GM13976 (cell line): Measurements from ENCODE around the gene SMAD7.

Experiments
- DNase-seq: peaks from one replicate; pipeline ENCODE4 v3.0.0; 2012; ENCODE audit warnings: low spot score
- in situ Hi-C: fragments of 300-500 bp; cut with MboI; formaldehyde crosslinking; loops from one replicate; pipeline ENCODE4 v1.12.0; 2022; ENCODE audit warnings: low sequenced_read_pairs, mixed read lengths, inconsistent platforms; ENCODE audit not compliant: unreplicated experiment
- TF ChIP-seq, protein P1 (sequence below): IDR thresholded peaks from 2 replicates; pipeline ENCODE4 v1.5.1; 2012; ENCODE audit warnings: borderline replicate concordance, mild to moderate bottlenecking; ENCODE audit not compliant: insufficient read depth; ENCODE audit errors: extremely low read depth, missing control alignments, control extremely low read depth

Gene SMAD7

DNA sequence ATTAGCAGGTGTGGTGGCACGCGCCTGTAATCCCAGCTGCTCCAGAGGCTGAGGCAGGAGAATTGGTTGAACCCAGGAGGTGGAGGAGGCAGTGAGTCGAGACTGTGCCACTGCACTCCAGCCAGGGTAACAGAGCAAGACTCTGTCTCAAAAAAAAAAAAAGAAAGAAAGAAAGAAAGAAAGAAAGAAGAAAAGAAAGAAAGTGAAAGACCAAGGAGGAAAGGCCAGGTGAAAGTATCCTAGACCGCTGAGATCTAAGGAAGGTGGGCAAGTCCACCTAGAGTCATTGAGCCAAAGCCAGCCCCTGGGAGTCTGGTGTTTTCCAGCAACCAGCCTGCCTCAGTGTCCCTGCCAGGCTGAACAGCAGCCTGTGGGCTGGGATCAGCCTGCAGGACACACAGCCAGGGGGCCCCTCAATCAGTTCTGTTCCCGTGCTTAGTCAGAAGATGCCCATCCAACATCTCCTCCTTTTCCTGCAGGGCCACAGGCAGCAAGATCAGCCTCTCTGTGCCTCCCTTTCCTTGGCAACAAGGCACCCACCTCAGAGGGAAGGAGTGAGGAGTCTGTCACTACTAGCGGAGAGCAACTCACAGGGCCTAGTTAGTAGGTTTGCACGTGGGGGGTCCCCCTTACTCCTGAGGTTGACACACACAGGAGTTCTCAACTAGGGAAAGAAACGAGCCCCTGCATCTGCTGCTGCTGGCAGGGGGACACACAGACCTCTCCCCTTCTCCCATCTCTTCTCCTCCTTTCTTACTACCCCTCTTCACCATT, 64.1 kb downstream of the SMAD7 start:
- in situ Hi-C loops: loop anchor here (25.0 kb wide), 1 partner anchor 101 kb away; no protein-coding TSS in a partner anchor
- DNase-seq: no peak
- TF ChIP-seq, protein P1, sequence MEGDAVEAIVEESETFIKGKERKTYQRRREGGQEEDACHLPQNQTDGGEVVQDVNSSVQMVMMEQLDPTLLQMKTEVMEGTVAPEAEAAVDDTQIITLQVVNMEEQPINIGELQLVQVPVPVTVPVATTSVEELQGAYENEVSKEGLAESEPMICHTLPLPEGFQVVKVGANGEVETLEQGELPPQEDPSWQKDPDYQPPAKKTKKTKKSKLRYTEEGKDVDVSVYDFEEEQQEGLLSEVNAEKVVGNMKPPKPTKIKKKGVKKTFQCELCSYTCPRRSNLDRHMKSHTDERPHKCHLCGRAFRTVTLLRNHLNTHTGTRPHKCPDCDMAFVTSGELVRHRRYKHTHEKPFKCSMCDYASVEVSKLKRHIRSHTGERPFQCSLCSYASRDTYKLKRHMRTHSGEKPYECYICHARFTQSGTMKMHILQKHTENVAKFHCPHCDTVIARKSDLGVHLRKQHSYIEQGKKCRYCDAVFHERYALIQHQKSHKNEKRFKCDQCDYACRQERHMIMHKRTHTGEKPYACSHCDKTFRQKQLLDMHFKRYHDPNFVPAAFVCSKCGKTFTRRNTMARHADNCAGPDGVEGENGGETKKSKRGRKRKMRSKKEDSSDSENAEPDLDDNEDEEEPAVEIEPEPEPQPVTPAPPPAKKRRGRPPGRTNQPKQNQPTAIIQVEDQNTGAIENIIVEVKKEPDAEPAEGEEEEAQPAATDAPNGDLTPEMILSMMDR: no peak

DNA sequence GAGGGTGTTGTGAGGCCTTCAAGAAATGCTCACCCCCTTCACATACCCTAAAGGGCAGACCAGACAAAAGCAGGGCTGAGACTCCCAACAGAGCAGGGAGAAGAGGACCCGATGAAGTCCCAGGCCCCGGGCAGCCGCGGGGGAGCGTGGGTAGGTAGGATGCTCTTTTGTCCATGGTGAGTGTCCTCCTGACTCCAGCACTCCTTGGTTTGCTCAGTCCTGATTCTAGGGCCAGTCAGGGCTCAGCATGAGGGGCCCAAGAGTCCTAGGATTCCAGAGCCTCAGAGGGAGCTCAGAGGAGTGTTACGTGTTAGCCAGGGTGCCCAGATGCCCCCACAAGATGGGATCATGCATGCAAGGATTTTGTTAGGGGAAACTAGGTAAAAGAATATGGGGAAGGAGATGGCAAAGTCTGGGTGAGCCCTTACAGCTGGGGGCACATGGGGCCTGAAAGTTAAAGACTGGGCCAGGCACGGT, 64.8 kb downstream of the SMAD7 start:
- TF ChIP-seq, protein P1: no peak
- in situ Hi-C loops: loop anchor here (25.0 kb wide), 1 partner anchor 101 kb away; no protein-coding TSS in a partner anchor
- DNase-seq: no peak

DNA sequence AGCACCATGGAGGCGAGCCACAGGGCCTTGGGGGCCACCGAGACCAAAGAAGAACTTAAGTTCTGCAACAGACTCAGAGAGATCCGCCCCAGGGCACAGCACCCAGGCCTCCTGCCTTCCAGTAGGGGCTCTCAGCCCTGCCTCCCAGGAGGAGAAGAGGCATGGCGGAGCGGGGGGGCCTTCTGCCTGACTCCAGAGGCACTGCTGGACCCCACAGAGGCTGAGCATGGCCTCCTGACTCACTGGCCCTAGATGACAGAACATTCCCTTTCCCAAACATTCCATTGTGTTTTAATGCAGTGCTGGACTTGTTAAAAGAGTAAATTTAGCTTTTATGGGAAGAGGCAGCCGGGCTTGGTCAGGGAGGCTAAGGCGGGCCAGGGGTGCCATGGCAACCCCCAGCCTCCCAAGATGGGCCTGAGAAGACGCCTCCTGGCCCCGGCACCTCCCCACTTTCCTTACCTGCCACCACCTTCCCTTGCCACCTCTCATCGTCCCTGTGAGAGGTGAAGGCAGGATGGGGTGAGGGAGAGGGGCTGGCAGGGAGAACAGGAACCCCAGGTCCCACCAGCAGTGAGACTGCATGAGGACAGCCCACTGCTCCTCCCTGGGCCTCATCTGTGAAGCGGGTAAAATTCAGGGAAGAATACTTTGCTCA, 65.4 kb downstream of the SMAD7 start:
- DNase-seq: no peak
- TF ChIP-seq, protein P1: no peak
- in situ Hi-C loops: loop anchor here (25.0 kb wide), 1 partner anchor 102 kb away; no protein-coding TSS in a partner anchor

DNA sequence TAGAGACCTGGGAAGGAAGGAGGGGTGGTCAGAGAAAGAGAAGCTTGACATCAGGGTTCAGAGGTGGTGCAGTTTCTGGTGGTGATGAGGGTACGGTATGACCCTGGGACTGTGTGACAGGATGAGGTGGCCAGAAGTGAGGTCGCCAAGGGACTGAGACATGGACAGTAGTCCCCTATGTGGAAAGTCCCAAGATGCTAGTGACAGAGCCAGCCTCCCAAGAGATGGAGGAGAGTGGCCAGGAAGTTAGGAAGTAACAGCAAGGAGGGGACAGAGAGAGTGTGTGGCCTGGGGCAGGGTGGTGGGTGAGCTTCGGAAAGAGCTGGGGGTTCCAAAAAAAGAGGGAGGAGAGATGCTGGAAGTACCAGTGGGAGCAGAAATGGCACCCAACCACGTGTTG, 66.0 kb downstream of the SMAD7 start:
- TF ChIP-seq, protein P1: no peak
- DNase-seq: no peak
- in situ Hi-C loops: loop anchor here (25.0 kb wide), 1 partner anchor 103 kb away; no protein-coding TSS in a partner anchor

DNA sequence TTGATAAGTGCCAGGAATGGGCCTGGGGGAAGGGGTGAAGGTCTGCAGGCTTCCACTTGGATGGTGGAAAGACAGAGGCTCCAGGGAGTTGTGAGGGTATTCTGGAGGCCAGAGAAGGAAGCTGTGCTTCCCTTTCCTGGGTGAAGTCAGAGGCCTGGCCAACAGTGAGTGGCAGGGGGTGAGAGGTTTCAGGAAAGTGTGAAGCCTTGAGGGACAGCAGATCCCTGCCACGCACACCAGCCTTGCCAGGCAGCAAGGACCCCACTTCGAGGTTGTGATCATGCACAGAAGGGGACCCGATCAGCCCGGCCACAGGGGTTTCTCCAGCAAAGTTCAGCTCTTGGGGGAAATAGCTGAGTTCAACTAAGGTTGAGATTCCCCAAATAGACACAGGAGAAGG, 66.5 kb downstream of the SMAD7 start:
- in situ Hi-C loops: loop anchor here (25.0 kb wide), 1 partner anchor 103 kb away; no protein-coding TSS in a partner anchor
- no peak for DNase-seq
- TF ChIP-seq, protein P1: no peak

DNA sequence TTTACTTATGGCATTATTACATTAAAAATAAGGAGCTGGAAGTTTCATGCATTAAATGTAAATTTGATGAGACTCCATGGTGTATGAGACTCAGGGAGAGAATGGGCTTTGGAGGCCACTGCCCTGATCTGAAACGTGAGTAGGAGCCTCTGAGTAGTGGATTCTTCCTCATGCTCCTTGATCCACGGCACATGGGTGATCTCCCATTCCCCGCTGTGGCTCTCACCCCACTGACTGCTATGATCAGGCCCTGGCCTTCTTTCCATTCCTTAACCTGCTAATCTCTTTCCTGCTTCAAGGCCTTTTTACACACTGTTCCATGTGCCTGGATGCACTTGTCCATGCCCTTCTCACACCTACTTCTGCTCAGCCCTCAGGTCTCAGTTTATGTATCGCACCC, 68.4 kb downstream of the SMAD7 start:
- in situ Hi-C loops: loop anchor here (25.0 kb wide), 1 partner anchor 105 kb away; no protein-coding TSS in a partner anchor
- TF ChIP-seq, protein P1: no peak
- DNase-seq: no peak
